Fibroblast of villous mesenchyme (primary cell): Measurements from ENCODE around the gene USP12. TPM values are rescaled to one million over a fixed set of nuclear protein-coding genes. Genes with fewer than 3 reads are reported as not detected.
"Not testable (repeated sequence)": the region's sequence is repeated elsewhere in the genome, so short reads cannot be mapped to it uniquely, and the experiment has no call there.

Source experiments
- DNase-seq: peaks from one replicate; pipeline ENCODE4 v3.0.0-alpha.2; 2010; ENCODE audit warnings: low read depth
- H3K4me3 ChIP-seq: 2 replicates; pipeline ENCODE4 v1.5.1; 2011; ENCODE audit warnings: low read depth, mild to moderate bottlenecking, low read length
- total RNA-seq: library from RNA; depleted of rRNA; stranded (reverse); fragments of >200 nt; gene quantifications from 2 replicates; pipeline ENCODE4 v1.2.3, GENCODE V29; 2012
- TF ChIP-seq, protein P1 (sequence below): IDR thresholded peaks from 2 replicates; pipeline ENCODE4 v1.5.1; 2012; ENCODE audit warnings: low read depth, mild to moderate bottlenecking, low read length; ENCODE audit not compliant: insufficient read depth

USP12 gene
- total RNA-seq, 1 donor: 19.0 TPM

- no peak overlapping the region for H3K4me3 ChIP-seq
- TF ChIP-seq, protein P1, sequence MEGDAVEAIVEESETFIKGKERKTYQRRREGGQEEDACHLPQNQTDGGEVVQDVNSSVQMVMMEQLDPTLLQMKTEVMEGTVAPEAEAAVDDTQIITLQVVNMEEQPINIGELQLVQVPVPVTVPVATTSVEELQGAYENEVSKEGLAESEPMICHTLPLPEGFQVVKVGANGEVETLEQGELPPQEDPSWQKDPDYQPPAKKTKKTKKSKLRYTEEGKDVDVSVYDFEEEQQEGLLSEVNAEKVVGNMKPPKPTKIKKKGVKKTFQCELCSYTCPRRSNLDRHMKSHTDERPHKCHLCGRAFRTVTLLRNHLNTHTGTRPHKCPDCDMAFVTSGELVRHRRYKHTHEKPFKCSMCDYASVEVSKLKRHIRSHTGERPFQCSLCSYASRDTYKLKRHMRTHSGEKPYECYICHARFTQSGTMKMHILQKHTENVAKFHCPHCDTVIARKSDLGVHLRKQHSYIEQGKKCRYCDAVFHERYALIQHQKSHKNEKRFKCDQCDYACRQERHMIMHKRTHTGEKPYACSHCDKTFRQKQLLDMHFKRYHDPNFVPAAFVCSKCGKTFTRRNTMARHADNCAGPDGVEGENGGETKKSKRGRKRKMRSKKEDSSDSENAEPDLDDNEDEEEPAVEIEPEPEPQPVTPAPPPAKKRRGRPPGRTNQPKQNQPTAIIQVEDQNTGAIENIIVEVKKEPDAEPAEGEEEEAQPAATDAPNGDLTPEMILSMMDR: no peak
- no peak for DNase-seq
Observed at GRCh38 chr13:27124571-27124970, 47.0 kb downstream of the USP12 start.

GRCh38 chr13:27123445-27123844, 48.2 kb downstream of the USP12 start:
- not testable (repeated sequence) for DNase-seq, H3K4me3 ChIP-seq

GRCh38 chr13:27122036-27122435, 49.6 kb downstream of the USP12 start:
- no peak for DNase-seq
- TF ChIP-seq, protein P1: no peak
- H3K4me3 ChIP-seq: no peak overlapping the region

- no peak for DNase-seq
- H3K4me3 ChIP-seq: no peak overlapping the region
Observed at GRCh38 chr13:27120811-27121210, 50.8 kb downstream of the USP12 start.

GRCh38 chr13:27120011-27120410, 51.6 kb downstream of the USP12 start:
- peak; percentile 26 for DNase-seq

More at GRCh38 chr13:27120811-27121210, 50.8 kb downstream of the USP12 start:
- TF ChIP-seq, protein P1: no peak

DNA sequence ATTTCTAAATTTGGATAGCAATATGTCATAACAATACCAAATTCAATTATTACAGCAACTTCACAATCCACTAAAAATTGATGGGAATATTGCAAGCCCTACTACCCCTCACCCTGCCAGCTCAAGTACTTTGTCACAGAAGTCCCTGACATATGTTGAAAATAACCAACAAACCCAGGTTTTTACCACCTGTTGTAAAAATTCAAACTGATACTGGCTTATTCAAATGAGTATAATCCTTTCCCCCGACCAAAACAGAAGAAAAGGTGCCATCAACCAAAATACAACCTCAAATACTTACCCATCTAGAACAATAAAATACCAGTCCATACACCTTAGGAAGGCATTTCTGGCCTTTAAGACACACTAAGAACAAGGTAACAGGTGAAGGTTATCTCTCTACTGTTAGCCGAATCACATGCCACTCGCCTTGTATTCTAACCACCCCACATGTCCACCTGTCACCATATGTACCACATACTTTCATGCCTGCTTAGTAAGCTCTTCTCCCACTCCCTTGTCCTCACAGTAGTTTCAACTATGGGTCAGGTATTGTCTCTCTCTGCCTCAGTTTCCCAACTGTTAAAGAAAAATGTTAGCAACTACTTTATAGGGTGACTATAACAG, 53.1 kb downstream of the USP12 start:
- no peak for DNase-seq
- TF ChIP-seq, protein P1: no peak
- H3K4me3 ChIP-seq: no peak overlapping the region

More at GRCh38 chr13:27120011-27120410, 51.6 kb downstream of the USP12 start:
- TF ChIP-seq, protein P1: no peak
- H3K4me3 ChIP-seq: no peak overlapping the region

GRCh38 chr13:27117952-27118351, 53.7 kb downstream of the USP12 start:
- TF ChIP-seq, protein P1: no peak
- DNase-seq: no peak
- H3K4me3 ChIP-seq: no peak overlapping the region
